Measurements from ENCODE around the gene LATS1. TPM values are rescaled to one million over a fixed set of nuclear protein-coding genes. Genes with fewer than 3 reads are reported as not detected.
A peak's percentile ranks its signal among the peaks of the same experiment; 100 is the strongest.

LATS1 gene
- total and polyA plus RNA-seq, 2 donors = 11.2 to 12.1 TPM

DNA sequence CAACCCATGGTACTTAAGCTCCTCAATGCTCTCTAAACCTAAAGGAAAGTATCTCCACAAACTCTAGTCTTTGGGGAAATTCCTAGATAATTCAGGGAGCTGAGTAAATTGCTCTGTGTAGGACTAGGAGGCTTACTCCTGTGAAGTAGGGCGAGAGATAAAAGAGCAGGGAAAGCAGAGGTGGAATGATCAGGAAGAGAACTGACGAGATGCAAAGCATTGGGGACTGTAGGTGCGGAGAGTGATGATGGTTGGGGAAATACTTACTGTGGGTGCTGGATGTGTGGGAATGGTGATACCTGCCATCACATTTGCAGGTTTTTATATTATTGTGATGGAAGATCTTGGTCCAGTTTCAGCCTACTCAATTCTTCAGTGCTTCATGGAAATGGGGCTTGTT, 1.6 kb upstream of the LATS1 start:
- 98% methylated on average over 3 of the region's 3 CpGs for WGBS
- DNase-seq (ENCODE audit: low read depth in 6 of 9, low spot score in 9 of 9) = no peak
- H3K4me3 ChIP-seq (ENCODE audit: low read length in 2 of 2) = no peak overlapping the region
- peaks cover 5 to 8% of the 10 kb centered on the region in 2 donors for H3K4me1 ChIP-seq (ENCODE audit: control insufficient read depth in 2 of 2, insufficient read depth in 2 of 2, low read length in 2 of 2)
- no peak overlapping the region for H3K27ac ChIP-seq (ENCODE audit: low read depth in 1 of 2, low read length in 1 of 2)
- H3K9me3 ChIP-seq (ENCODE audit: control insufficient read depth in 2 of 2, insufficient read depth in 1 of 2, low read length in 1 of 2) = no peaks in the 10 kb centered on the region
- H3K27me3 ChIP-seq (ENCODE audit: control insufficient read depth in 2 of 2, insufficient read depth in 1 of 2, low read length in 1 of 2) = no peaks in the 10 kb centered on the region
- peaks cover 3 to 5% of the 10 kb centered on the region in 2 donors for H3K36me3 ChIP-seq (ENCODE audit: control insufficient read depth in 2 of 2, insufficient read depth in 2 of 2, low read length in 1 of 2)

DNA sequence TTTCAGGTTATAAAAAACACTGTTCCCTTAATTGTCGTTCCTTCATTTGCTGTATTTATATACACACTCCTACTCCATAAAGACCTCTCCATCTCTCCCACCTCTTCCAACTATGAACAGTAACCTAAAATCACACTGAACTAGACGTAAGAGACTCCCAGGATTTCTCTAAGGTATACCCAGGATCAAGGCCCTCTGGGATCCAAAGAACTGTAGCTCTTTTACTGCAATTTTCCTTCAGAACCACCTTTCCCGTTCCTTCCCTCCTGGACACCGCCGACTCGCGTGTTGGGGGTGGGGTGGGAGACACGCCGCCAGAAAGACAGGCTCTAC, 680 bp downstream of the LATS1 start:
- WGBS = under 1% methylated on average over 9 of the region's 9 CpGs
- peak in 1 of 9 donors; percentile 13 for DNase-seq (ENCODE audit: low read depth in 6 of 9, low spot score in 9 of 9)
- Histone ChIP-seq H3K27me3 (ENCODE audit: control insufficient read depth in 2 of 2, insufficient read depth in 1 of 2, low read length in 1 of 2) (no peaks in the 10 kb centered on the region), H3K36me3 (ENCODE audit: control insufficient read depth in 2 of 2, insufficient read depth in 2 of 2, low read length in 1 of 2) (peaks cover 0 to 2% of the 10 kb centered on the region in 2 donors), H3K4me3 (ENCODE audit: low read length in 2 of 2) (peak overlapping the region; percentile 80 to 89), H3K27ac (ENCODE audit: low read depth in 1 of 2, low read length in 1 of 2) (peak overlapping the region; percentile 92 to 96), H3K9me3 (ENCODE audit: control insufficient read depth in 2 of 2, insufficient read depth in 1 of 2, low read length in 1 of 2) (no peaks in the 10 kb centered on the region), H3K4me1 (ENCODE audit: control insufficient read depth in 2 of 2, insufficient read depth in 2 of 2, low read length in 2 of 2) (peaks cover 5 to 8% of the 10 kb centered on the region in 2 donors)

DNA sequence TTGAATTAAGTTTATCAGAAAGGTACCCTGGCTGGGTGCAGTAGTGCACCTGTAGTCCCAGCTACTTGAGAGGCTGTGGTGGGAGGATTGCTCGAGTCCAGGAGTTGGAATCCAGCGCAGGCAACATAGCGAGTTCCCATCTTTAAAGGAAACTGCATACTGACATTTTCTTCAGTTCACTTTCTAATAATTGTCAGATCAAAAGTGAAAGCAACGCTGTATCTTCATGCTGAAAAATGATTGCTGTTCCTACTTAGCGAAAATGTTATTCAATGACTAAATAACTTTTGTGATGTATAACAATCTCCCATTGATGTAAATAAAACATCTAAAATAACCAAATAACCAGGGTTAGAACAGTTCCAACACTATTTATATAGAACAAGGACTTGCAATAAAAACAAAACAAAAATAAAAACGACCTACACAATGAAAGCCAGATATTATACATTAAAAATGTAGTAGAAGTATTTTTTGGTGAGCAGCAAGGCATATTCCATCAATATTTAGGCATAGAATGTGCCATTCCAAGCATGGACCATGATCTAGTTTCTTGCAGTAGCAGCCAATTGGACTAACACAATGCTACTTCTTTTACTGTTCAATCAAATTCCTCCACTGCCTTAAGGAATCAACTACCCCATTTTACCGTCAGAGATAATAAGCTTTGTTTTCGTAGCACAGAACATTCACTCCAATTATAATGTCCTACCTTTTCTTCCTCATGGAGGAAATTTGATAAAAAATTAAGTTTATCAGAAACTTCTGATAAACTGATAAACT, 1.5 kb downstream of the LATS1 start:
- H3K4me3 ChIP-seq (ENCODE audit: low read length in 2 of 2) = peak overlapping the region; percentile 39 to 89
- H3K9me3 ChIP-seq (ENCODE audit: control insufficient read depth in 2 of 2, insufficient read depth in 1 of 2, low read length in 1 of 2) = no peaks in the 10 kb centered on the region
- peak in 2 of 9 donors; percentile 3 to 9 for DNase-seq (ENCODE audit: low read depth in 6 of 9, low spot score in 9 of 9)

DNA sequence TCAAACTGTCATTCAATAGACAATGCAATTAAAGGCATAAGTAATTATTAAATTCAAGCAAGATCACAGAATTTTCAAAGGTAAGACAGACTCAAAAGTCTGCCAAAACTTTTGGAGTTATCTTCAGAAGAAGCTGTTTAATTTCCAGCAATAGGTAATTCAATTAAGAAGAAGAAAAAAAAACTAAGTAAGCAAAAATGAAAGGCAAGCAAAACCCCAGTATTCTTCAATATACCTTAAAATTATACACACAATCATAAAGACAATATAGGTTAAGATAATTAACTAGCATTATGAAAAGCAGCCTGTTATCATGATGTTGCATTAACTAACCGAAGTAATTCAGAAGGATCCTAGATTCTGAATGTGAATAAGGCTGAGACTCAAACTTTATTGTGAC, 3.5 kb downstream of the LATS1 start:
- no peak for DNase-seq (ENCODE audit: low read depth in 6 of 9, low spot score in 9 of 9)
- H3K27ac ChIP-seq (ENCODE audit: low read depth in 1 of 2, low read length in 1 of 2) = no peak overlapping the region
- no peaks in the 10 kb centered on the region for H3K9me3 ChIP-seq (ENCODE audit: control insufficient read depth in 2 of 2, insufficient read depth in 1 of 2, low read length in 1 of 2)
- WGBS = 99% methylated on average over 1 of the region's 1 CpG
- no peaks in the 10 kb centered on the region for H3K27me3 ChIP-seq (ENCODE audit: control insufficient read depth in 2 of 2, insufficient read depth in 1 of 2, low read length in 1 of 2)
- peaks cover 5 to 8% of the 10 kb centered on the region in 2 donors for H3K4me1 ChIP-seq (ENCODE audit: control insufficient read depth in 2 of 2, insufficient read depth in 2 of 2, low read length in 2 of 2)
- H3K4me3 ChIP-seq (ENCODE audit: low read length in 2 of 2) = no peak overlapping the region
- peaks cover 7 to 12% of the 10 kb centered on the region in 2 donors for H3K36me3 ChIP-seq (ENCODE audit: control insufficient read depth in 2 of 2, insufficient read depth in 2 of 2, low read length in 1 of 2)

More for the DNA sequence above, 1.5 kb downstream of the LATS1 start:
- Histone ChIP-seq H3K36me3 (ENCODE audit: control insufficient read depth in 2 of 2, insufficient read depth in 2 of 2, low read length in 1 of 2) (peaks cover 3 to 5% of the 10 kb centered on the region in 2 donors), H3K27me3 (ENCODE audit: control insufficient read depth in 2 of 2, insufficient read depth in 1 of 2, low read length in 1 of 2) (no peaks in the 10 kb centered on the region), H3K27ac (ENCODE audit: low read depth in 1 of 2, low read length in 1 of 2) (no peak overlapping the region), H3K4me1 (ENCODE audit: control insufficient read depth in 2 of 2, insufficient read depth in 2 of 2, low read length in 2 of 2) (peaks cover 5 to 8% of the 10 kb centered on the region in 2 donors)
- WGBS = 12% methylated on average over 8 of the region's 8 CpGs

DNA sequence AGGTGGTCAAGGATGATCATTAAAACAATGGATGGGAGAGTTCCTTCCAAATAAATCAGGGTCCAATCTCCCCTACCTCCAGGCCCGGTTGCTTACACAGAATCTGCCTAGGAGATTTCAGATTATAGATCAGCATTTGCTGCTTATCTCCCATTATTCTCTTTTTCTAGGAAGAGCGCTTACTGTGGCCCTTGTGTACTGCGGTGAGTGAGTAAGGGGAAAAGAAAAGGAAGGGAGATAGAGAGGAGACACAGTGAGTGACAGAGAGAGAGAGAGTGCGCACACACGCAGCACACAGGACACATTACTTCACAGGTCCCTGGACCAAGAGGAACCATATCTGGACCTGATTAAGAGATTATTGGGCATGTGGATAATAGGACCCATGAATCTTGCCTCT, 6.2 kb downstream of the LATS1 start:
- H3K9me3 ChIP-seq (ENCODE audit: control insufficient read depth in 2 of 2, insufficient read depth in 1 of 2, low read length in 1 of 2) = no peaks in the 10 kb centered on the region
- peaks cover 7 to 12% of the 10 kb centered on the region in 2 donors for H3K36me3 ChIP-seq (ENCODE audit: control insufficient read depth in 2 of 2, insufficient read depth in 2 of 2, low read length in 1 of 2)
- 99% methylated on average over 5 of the region's 5 CpGs for WGBS
- no peak overlapping the region for H3K4me3 ChIP-seq (ENCODE audit: low read length in 2 of 2)
- H3K4me1 ChIP-seq (ENCODE audit: control insufficient read depth in 2 of 2, insufficient read depth in 2 of 2, low read length in 2 of 2) = peaks cover 5 to 7% of the 10 kb centered on the region in 2 donors
- no peak overlapping the region for H3K27ac ChIP-seq (ENCODE audit: low read depth in 1 of 2, low read length in 1 of 2)
- H3K27me3 ChIP-seq (ENCODE audit: control insufficient read depth in 2 of 2, insufficient read depth in 1 of 2, low read length in 1 of 2) = no peaks in the 10 kb centered on the region
- no peak for DNase-seq (ENCODE audit: low read depth in 6 of 9, low spot score in 9 of 9)

DNA sequence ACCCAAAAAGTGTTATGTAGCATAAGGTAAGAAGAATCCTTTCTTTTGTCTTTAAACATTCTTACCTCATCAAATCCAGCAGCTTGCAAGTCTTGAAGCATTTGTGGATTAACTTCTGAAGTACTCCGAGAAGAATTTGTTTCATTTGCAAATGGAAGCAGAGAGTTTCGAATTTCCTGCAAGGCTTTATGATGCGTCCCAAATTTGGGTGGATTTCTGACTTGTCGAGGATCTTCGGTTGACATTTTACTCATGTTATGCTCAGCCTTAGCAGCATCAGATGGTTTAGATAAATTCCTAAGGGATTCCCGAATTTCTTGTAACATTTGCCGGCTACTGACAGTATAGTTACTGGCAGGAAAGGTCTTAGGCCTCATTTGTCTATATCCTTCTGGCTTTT, 16.2 kb downstream of the LATS1 start:
- Histone ChIP-seq H3K27ac (ENCODE audit: low read depth in 1 of 2, low read length in 1 of 2) (no peak overlapping the region), H3K4me1 (ENCODE audit: control insufficient read depth in 2 of 2, insufficient read depth in 2 of 2, low read length in 2 of 2) (no peaks in the 10 kb centered on the region), H3K9me3 (ENCODE audit: control insufficient read depth in 2 of 2, insufficient read depth in 1 of 2, low read length in 1 of 2) (no peaks in the 10 kb centered on the region), H3K27me3 (ENCODE audit: control insufficient read depth in 2 of 2, insufficient read depth in 1 of 2, low read length in 1 of 2) (no peaks in the 10 kb centered on the region), H3K36me3 (ENCODE audit: control insufficient read depth in 2 of 2, insufficient read depth in 2 of 2, low read length in 1 of 2) (peaks cover 10 to 41% of the 10 kb centered on the region in 2 donors), H3K4me3 (ENCODE audit: low read length in 2 of 2) (no peak overlapping the region)
- WGBS = 94% methylated on average over 7 of the region's 7 CpGs
- no peak for DNase-seq (ENCODE audit: low read depth in 6 of 9, low spot score in 9 of 9)

DNA sequence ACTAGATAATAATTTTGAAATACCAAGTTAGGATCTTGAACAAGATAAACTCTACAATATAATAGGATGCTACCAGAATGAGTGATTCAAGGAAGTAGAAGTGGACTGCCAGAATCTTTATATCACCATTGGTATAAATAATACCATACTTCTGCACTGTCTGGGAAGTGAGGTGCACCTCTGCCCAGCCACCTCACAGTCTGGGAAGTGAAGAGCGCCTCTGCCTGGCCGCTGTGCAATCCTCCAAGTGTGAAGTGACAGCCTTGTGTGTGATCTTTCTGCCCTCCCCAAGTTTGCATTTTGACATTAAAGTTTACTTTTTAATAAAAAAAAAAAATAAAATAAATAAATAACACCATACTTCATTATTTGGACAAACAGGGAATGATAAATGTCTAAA, 18.8 kb downstream of the LATS1 start:
- Histone ChIP-seq H3K27me3 (ENCODE audit: control insufficient read depth in 2 of 2, insufficient read depth in 1 of 2, low read length in 1 of 2) (no peaks in the 10 kb centered on the region), H3K4me1 (ENCODE audit: control insufficient read depth in 2 of 2, insufficient read depth in 2 of 2, low read length in 2 of 2) (no peaks in the 10 kb centered on the region), H3K9me3 (ENCODE audit: control insufficient read depth in 2 of 2, insufficient read depth in 1 of 2, low read length in 1 of 2) (no peaks in the 10 kb centered on the region), H3K27ac (ENCODE audit: low read depth in 1 of 2, low read length in 1 of 2) (no peak overlapping the region), H3K4me3 (ENCODE audit: low read length in 2 of 2) (no peak overlapping the region), H3K36me3 (ENCODE audit: control insufficient read depth in 2 of 2, insufficient read depth in 2 of 2, low read length in 1 of 2) (peaks cover 10 to 59% of the 10 kb centered on the region in 2 donors)
- no peak for DNase-seq (ENCODE audit: low read depth in 6 of 9, low spot score in 9 of 9)
- WGBS = 98% methylated on average over 2 of the region's 2 CpGs

DNA sequence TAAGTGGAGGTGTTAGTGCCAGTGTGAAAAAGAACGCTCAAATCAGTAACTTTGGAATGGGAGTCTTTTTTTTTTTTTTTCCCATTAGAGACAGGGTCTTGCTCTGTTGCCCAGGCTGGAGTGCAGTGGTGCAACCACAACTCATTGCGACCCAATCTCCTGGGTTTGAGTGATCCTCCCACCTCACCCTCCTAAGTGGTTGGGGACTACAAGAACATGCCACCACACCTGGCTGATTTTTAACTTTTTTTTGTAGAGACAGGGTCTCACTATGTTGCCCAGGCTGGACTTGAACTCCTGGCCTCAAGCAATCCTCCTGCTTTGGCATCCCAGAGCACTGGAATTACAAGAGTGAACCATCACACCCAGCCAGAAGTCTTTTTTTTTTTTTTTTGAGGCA, 19.7 kb downstream of the LATS1 start:
- 98% methylated on average over 2 of the region's 2 CpGs for WGBS
- no peaks in the 10 kb centered on the region for H3K9me3 ChIP-seq (ENCODE audit: control insufficient read depth in 2 of 2, insufficient read depth in 1 of 2, low read length in 1 of 2)
- no peaks in the 10 kb centered on the region for H3K27me3 ChIP-seq (ENCODE audit: control insufficient read depth in 2 of 2, insufficient read depth in 1 of 2, low read length in 1 of 2)
- DNase-seq (ENCODE audit: low read depth in 6 of 9, low spot score in 9 of 9) = no peak
- H3K4me3 ChIP-seq (ENCODE audit: low read length in 2 of 2) = no peak overlapping the region
- H3K36me3 ChIP-seq (ENCODE audit: control insufficient read depth in 2 of 2, insufficient read depth in 2 of 2, low read length in 1 of 2) = peaks cover 10 to 65% of the 10 kb centered on the region in 2 donors
- no peak overlapping the region for H3K27ac ChIP-seq (ENCODE audit: low read depth in 1 of 2, low read length in 1 of 2)
- no peaks in the 10 kb centered on the region for H3K4me1 ChIP-seq (ENCODE audit: control insufficient read depth in 2 of 2, insufficient read depth in 2 of 2, low read length in 2 of 2)

DNA sequence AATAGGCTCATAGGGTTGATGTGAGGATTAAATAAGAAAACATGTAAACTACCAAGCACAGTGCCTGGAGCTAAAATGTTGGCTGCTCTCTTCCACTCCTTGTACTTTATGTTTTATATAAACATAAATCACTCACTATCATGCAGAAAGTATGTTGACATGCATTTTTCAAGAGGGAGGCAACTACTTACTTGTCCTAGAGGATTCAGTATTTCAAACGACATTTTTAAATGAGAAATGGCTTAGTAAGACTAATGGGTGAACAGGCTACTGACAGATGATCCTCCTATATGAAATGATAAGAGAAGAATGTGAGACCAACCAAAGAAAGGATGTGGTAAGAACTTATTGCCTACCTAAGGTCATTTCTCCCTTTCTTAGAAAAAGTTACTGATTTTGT, 21.0 kb downstream of the LATS1 start:
- Histone ChIP-seq H3K4me1 (ENCODE audit: control insufficient read depth in 2 of 2, insufficient read depth in 2 of 2, low read length in 2 of 2) (no peaks in the 10 kb centered on the region), H3K27me3 (ENCODE audit: control insufficient read depth in 2 of 2, insufficient read depth in 1 of 2, low read length in 1 of 2) (no peaks in the 10 kb centered on the region), H3K4me3 (ENCODE audit: low read length in 2 of 2) (no peak overlapping the region), H3K36me3 (ENCODE audit: control insufficient read depth in 2 of 2, insufficient read depth in 2 of 2, low read length in 1 of 2) (peaks cover 15 to 75% of the 10 kb centered on the region in 2 donors), H3K9me3 (ENCODE audit: control insufficient read depth in 2 of 2, insufficient read depth in 1 of 2, low read length in 1 of 2) (no peaks in the 10 kb centered on the region), H3K27ac (ENCODE audit: low read depth in 1 of 2, low read length in 1 of 2) (no peak overlapping the region)
- 91% methylated on average over 1 of the region's 1 CpG for WGBS
- no peak for DNase-seq (ENCODE audit: low read depth in 6 of 9, low spot score in 9 of 9)
